Activated B cell treated with CpG ODN at 0.5 μM for 24 hours (primary cell): ENCODE measurements around the gene CDK5R1. TPM values are rescaled to one million over a fixed set of nuclear protein-coding genes. Genes with fewer than 3 reads are reported as not detected.
A peak's percentile ranks its signal among the peaks of the same experiment; 100 is the strongest.

ENCODE experiments used
- ATAC-seq: fragments of 200-7000 bp; cut with Tn5 transposase; one replicate; pipeline ENCODE4 v1.10.0; 2021; ENCODE audit warnings: low read depth, mild to moderate bottlenecking, moderate library complexity
- CTCF ChIA-PET: fragments of 350-600 bp; sonication (Branson Sonifier 250); formaldehyde crosslinking; loops from one replicate; lab custom pipeline; 2021; ENCODE audit warnings: antibody characterized with exemption; lab: Charles Lee
- POLR2A ChIA-PET: fragments of 350-600 bp; sonication (Branson Sonifier 250); formaldehyde crosslinking; loops from one replicate; lab custom pipeline; 2021; ENCODE audit warnings: antibody characterized with exemption; lab: Charles Lee
- DNase-seq: peaks from one replicate; pipeline ENCODE4 v3.0.0; 2022
- H3K27ac Mint-ChIP-seq: one replicate; pipeline ENCODE4 v1.8.0; 2020; ENCODE audit warnings: mixed read lengths
- H3K27me3 Mint-ChIP-seq: one replicate; pipeline ENCODE4 v1.8.0; 2021; ENCODE audit warnings: mixed read lengths
- H3K36me3 Mint-ChIP-seq: one replicate; pipeline ENCODE4 v1.8.0; 2021; ENCODE audit warnings: low read depth, mixed read lengths
- H3K4me1 Mint-ChIP-seq: one replicate; pipeline ENCODE4 v1.8.0; 2021; ENCODE audit warnings: mixed read lengths
- H3K4me3 Mint-ChIP-seq: one replicate; pipeline ENCODE4 v1.8.0; 2020; ENCODE audit warnings: mild to moderate bottlenecking, mixed read lengths
- H3K9me3 Mint-ChIP-seq: one replicate; pipeline ENCODE4 v1.8.0; 2020; ENCODE audit warnings: mixed read lengths
- CTCF ChIP-seq: fragments of 200-600 bp; IDR thresholded peaks from one replicate; pipeline ENCODE4 v1.8.0; 2022; ENCODE audit warnings: antibody characterized with exemption, mild to moderate bottlenecking
- intact Hi-C: fragments of 100-400 bp; cut with micrococcal nuclease; formaldehyde crosslinking; loops from one replicate; pipeline ENCODE4 v1.15.1; 2024
- total RNA-seq: library from RNA; stranded (reverse); gene quantifications from 2 replicates; pipeline ENCODE4 v1.2.3, GENCODE V29; 2022

Gene CDK5R1
- total RNA-seq, 1 donor from 2014 or later, result 9.6 TPM

DNA sequence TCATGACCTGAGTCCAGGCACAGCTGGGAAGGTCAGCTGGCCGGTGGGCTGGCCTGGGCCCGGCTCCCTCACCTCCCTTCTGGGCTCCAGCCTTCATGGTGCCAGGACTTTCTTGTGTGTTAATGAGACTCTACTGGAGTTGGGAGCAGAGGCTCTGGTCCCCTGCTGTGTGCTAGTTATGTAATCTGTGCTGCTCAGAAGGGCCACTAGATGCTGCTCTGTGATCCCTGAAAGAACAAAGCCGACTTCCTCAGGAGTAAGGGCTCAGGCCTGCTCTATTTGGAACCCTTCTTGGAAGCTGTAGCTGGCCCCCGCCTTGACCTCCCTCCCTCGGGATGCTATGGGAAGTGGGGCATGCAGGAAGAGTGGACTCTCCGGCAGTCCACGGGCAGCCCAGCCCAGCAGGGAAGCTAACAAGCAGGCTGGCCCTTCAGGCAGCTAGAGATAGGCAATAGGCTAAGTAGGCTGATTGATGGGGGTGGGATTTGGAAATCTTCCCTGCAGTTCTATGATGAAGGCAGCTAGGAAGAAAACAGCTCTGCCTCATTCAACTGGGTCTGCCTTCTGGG, 3.3 kb upstream of the CDK5R1 start:
- TF ChIP-seq CTCF, result no peak
- Mint-ChIP-seq H3K4me1 (peaks cover 21% of the 10 kb centered on the region), H3K36me3 (peaks cover 48% of the 10 kb centered on the region), H3K27me3 (no peaks in the 10 kb centered on the region), H3K4me3 (no peak overlapping the region), H3K9me3 (no peaks in the 10 kb centered on the region), H3K27ac (peak overlapping the region; percentile 43)
- intact Hi-C loops, result loop anchor here (1.0 to 5.0 kb wide), 7 partner anchors 22 to 454 kb away; partner anchors contain the start of gene MYO1D
- DNase-seq, result no peak
- ChIA-PET POLR2A (interaction anchor here (1.2 to 6.3 kb wide), 3 partner anchors 40 to 135 kb away, joined by 3 to 90 read pairs (median 7); no protein-coding TSS in a partner anchor), CTCF (interaction anchor here (0.8 to 10.2 kb wide), 24 partner anchors 12 to 394 kb away, joined by 3 to 53 read pairs (median 5); partner anchors contain the start of gene PSMD11)
- peak; percentile 36 for ATAC-seq

DNA sequence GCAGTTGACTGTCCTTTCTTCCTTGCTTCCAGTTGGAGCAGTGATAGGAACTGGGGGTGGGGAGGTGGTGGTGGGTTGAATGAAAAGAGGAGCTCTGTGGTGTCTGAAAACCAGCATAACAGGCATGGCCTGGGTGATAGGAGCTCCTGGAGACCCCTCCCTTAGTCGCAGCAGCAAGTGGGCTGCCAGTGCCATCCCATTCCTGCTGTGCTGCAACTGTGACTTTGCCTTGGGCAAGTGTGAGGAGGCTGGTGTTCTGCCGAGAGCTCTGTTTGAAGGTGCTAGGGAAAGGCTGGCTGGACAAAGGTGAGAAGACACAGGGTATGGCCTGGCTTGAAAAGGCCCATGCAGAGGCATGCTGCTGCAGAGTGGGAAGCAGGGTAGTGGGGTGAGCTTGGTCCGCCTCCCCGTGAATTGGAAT, 2.7 kb upstream of the CDK5R1 start:
- Mint-ChIP-seq H3K27me3 (no peaks in the 10 kb centered on the region), H3K4me1 (peaks cover 26% of the 10 kb centered on the region), H3K9me3 (no peaks in the 10 kb centered on the region), H3K4me3 (peak overlapping the region; percentile 17), H3K27ac (peak overlapping the region; percentile 43), H3K36me3 (peaks cover 47% of the 10 kb centered on the region)
- no peak for ATAC-seq
- ChIA-PET POLR2A (interaction anchor here (1.2 to 6.3 kb wide), 3 partner anchors 39 to 134 kb away, joined by 3 to 90 read pairs (median 7); no protein-coding TSS in a partner anchor), CTCF (interaction anchor here (0.6 to 10.2 kb wide), 24 partner anchors 12 to 393 kb away, joined by 3 to 53 read pairs (median 5); partner anchors contain the start of gene PSMD11)
- TF ChIP-seq CTCF, result no peak
- DNase-seq, result no peak
- intact Hi-C loops, result loop anchor here (5.0 kb wide), 1 partner anchor 288 kb away; no protein-coding TSS in a partner anchor

- no peak for TF ChIP-seq CTCF
- CTCF ChIA-PET, result interaction anchor here (0.6 to 10.2 kb wide), 18 partner anchors 13 to 393 kb away, joined by 3 to 53 read pairs (median 6); partner anchors contain the start of gene PSMD11
- H3K4me1 Mint-ChIP-seq, result peaks cover 32% of the 10 kb centered on the region
- POLR2A ChIA-PET, result interaction anchor here (0.7 to 6.3 kb wide), 4 partner anchors 16 to 134 kb away, joined by 3 to 90 read pairs (median 6); no protein-coding TSS in a partner anchor
- DNase-seq, result no peak
- H3K36me3 Mint-ChIP-seq, result peaks cover 46% of the 10 kb centered on the region
- intact Hi-C loops, result loop anchor here (5.0 kb wide), 1 partner anchor 288 kb away; no protein-coding TSS in a partner anchor
- no peaks in the 10 kb centered on the region for H3K9me3 Mint-ChIP-seq
- ATAC-seq, result no peak
- H3K27me3 Mint-ChIP-seq, result no peaks in the 10 kb centered on the region
- H3K27ac Mint-ChIP-seq, result no peak overlapping the region
- H3K4me3 Mint-ChIP-seq, result no peak overlapping the region
Observed at GRCh38 chr17:32484628-32485027, 2.2 kb upstream of the CDK5R1 start.

- no peak for TF ChIP-seq CTCF
- Mint-ChIP-seq H3K9me3 (no peaks in the 10 kb centered on the region), H3K27me3 (no peaks in the 10 kb centered on the region), H3K27ac (peak overlapping the region; percentile 46), H3K4me3 (peak overlapping the region; percentile 70), H3K4me1 (peaks cover 40% of the 10 kb centered on the region), H3K36me3 (peaks cover 45% of the 10 kb centered on the region)
- DNase-seq (no peak), ATAC-seq (no peak)
- ChIA-PET POLR2A (interaction anchor here (0.6 to 6.3 kb wide), 7 partner anchors 10 to 167 kb away, joined by 3 to 90 read pairs (median 8); no protein-coding TSS in a partner anchor), CTCF (interaction anchor here (1.1 to 10.2 kb wide), 9 partner anchors 10 to 297 kb away, joined by 3 to 53 read pairs (median 6); no protein-coding TSS in a partner anchor)
- intact Hi-C loops, result loop anchor here (1.0 to 2.0 kb wide), 3 partner anchors 18 to 73 kb away; no protein-coding TSS in a partner anchor
Observed at GRCh38 chr17:32485261-32486110, 1.3 kb upstream of the CDK5R1 start.
